ENCODE results near the gene NYNRIN. TPM values are rescaled to one million over a fixed set of nuclear protein-coding genes. Genes with fewer than 3 reads are reported as not detected.

Gene NYNRIN
- total RNA-seq, 4 donors from 2014 or later = 6.9 to 19.9 (median 11.5) TPM

- TF ChIP-seq POLR2AphosphoS5 (IDR thresholded peaks at IDR 0.05) (no peak), CTCF (IDR thresholded peaks at IDR 0.05) (no peak), EP300 (IDR thresholded peaks at IDR 0.05) (no peak), POLR2A (IDR thresholded peaks at IDR 0.05) (no peak)
- ATAC-seq = peak; percentile 22
- H3K27ac ChIP-seq = peak overlapping the region in 3 of 4 donors; percentile 8 to 53 (median 19)
- WGBS, 2 donors (ENCODE audit: low coverage in 1 of 2) = 30 to 40% methylated on average over 1 to 2 of the region's 2 CpGs
- H3K36me3 ChIP-seq = peaks cover 0 to 55% of the 10 kb centered on the region in 2 donors
- no peaks in the 10 kb centered on the region for H3K9me3 ChIP-seq
- H3K4me3 ChIP-seq = no peak overlapping the region
- no peaks in the 10 kb centered on the region for H3K27me3 ChIP-seq
- peaks cover 0 to 22% (median 4%) of the 10 kb centered on the region in 3 donors for H3K4me1 ChIP-seq
These were observed 21.1 kb upstream of the NYNRIN start for GRCh38 chr14:24377657-24378056.

- TF ChIP-seq POLR2AphosphoS5 (IDR thresholded peaks at IDR 0.05) (no peak), CTCF (IDR thresholded peaks at IDR 0.05) (no peak), EP300 (IDR thresholded peaks at IDR 0.05) (no peak), POLR2A (IDR thresholded peaks at IDR 0.05) (no peak)
- 65% methylated on average over 2 of the region's 3 CpGs; no CpG with 5 or more reads in 1 of the 2 donors for WGBS, 2 donors (ENCODE audit: low coverage in 1 of 2)
- Histone ChIP-seq H3K27me3 (no peaks in the 10 kb centered on the region), H3K4me3 (no peak overlapping the region), H3K27ac (peak overlapping the region in 1 of 4 donors; percentile 8), H3K4me1 (peaks cover 0 to 16% (median 4%) of the 10 kb centered on the region in 3 donors), H3K9me3 (no peaks in the 10 kb centered on the region), H3K36me3 (peaks cover 0 to 48% of the 10 kb centered on the region in 2 donors)
- no peak for ATAC-seq
These were observed 20.5 kb upstream of the NYNRIN start for GRCh38 chr14:24378327-24378726.

GRCh38 chr14:24378981-24379906 is 19.6 kb upstream of the NYNRIN start:
- TF ChIP-seq EP300 (IDR thresholded peaks at IDR 0.05) (no peak), POLR2A (IDR thresholded peaks at IDR 0.05) (no peak), CTCF (IDR thresholded peaks at IDR 0.05) (no peak), POLR2AphosphoS5 (IDR thresholded peaks at IDR 0.05) (no peak)
- H3K27ac ChIP-seq = no peak overlapping the region
- H3K36me3 ChIP-seq = peaks cover 0 to 39% of the 10 kb centered on the region in 2 donors
- H3K27me3 ChIP-seq = no peaks in the 10 kb centered on the region
- H3K4me1 ChIP-seq = peaks cover 0 to 16% (median 4%) of the 10 kb centered on the region in 3 donors
- no peaks in the 10 kb centered on the region for H3K9me3 ChIP-seq
- H3K4me3 ChIP-seq = no peak overlapping the region
- WGBS, 2 donors (ENCODE audit: low coverage in 1 of 2) = 68 to 74% methylated on average over 3 to 4 of the region's 7 CpGs
- ATAC-seq = no peak

- 74 to 93% methylated on average over 6 of the region's 15 CpGs for WGBS, 2 donors (ENCODE audit: low coverage in 1 of 2)
- Histone ChIP-seq H3K9me3 (no peaks in the 10 kb centered on the region), H3K4me1 (peaks cover 0 to 16% (median 4%) of the 10 kb centered on the region in 3 donors), H3K4me3 (no peak overlapping the region), H3K36me3 (peaks cover 0 to 30% of the 10 kb centered on the region in 2 donors), H3K27ac (no peak overlapping the region), H3K27me3 (no peaks in the 10 kb centered on the region)
- no peak for ATAC-seq
- no peak for TF ChIP-seq POLR2A (IDR thresholded peaks at IDR 0.05)
These were observed 18.7 kb upstream of the NYNRIN start for GRCh38 chr14:24379907-24380730.

- H3K27me3 ChIP-seq = no peaks in the 10 kb centered on the region
- H3K36me3 ChIP-seq = peaks cover 0 to 16% of the 10 kb centered on the region in 2 donors
- no peak for ATAC-seq
- TF ChIP-seq POLR2A (IDR thresholded peaks at IDR 0.05) = no peak
- no peak for TF ChIP-seq EP300 (IDR thresholded peaks at IDR 0.05)
- TF ChIP-seq CTCF (IDR thresholded peaks at IDR 0.05) = no peak
- TF ChIP-seq POLR2AphosphoS5 (IDR thresholded peaks at IDR 0.05) = no peak
- peaks cover 0 to 16% (median 4%) of the 10 kb centered on the region in 3 donors for H3K4me1 ChIP-seq
- H3K9me3 ChIP-seq = no peaks in the 10 kb centered on the region
- WGBS, 2 donors (ENCODE audit: low coverage in 1 of 2) = 80 to 90% methylated on average over 1 to 2 of the region's 8 CpGs
- no peak overlapping the region for H3K27ac ChIP-seq
- H3K4me3 ChIP-seq = no peak overlapping the region
These were observed 17.3 kb upstream of the NYNRIN start for GRCh38 chr14:24381363-24382063.
